ENCODE measurements around the gene MALRD1.
"Not testable (repeated sequence)": the region's sequence is repeated elsewhere in the genome, so short reads cannot be mapped to it uniquely, and the experiment has no call there.

MALRD1 gene

GRCh38 chr10:19767876-19768275 is 719.3 kb downstream of the MALRD1 start:
- Histone ChIP-seq H3K9me3 (ENCODE audit: low read length) (no peaks in the 10 kb centered on the region), H4K20me1 (ENCODE audit: insufficient read depth, low read length) (no peaks in the 10 kb centered on the region), H3K79me2 (ENCODE audit: insufficient read depth, low read length) (no peaks in the 10 kb centered on the region), H3F3A (ENCODE audit: insufficient read depth, low read length) (no peaks in the 10 kb centered on the region), H3K4me3 (ENCODE audit: low read depth, low read length, poor library complexity, severe bottlenecking) (no peak overlapping the region), H3K9me2 (ENCODE audit: low read depth, low read length) (no peaks in the 10 kb centered on the region), H3K4me1 (ENCODE audit: insufficient read depth, low read length, severe bottlenecking) (no peaks in the 10 kb centered on the region), H3K27ac (ENCODE audit: low read depth, low read length, poor library complexity, severe bottlenecking) (no peak overlapping the region), H2AFZ (ENCODE audit: low read length) (no peak overlapping the region), H3K4me2 (ENCODE audit: low read length) (no peak overlapping the region), H3K27me3 (ENCODE audit: insufficient read depth, low read length) (no peaks in the 10 kb centered on the region), H3K36me3 (ENCODE audit: insufficient read depth, low read length) (no peaks in the 10 kb centered on the region), H3K9ac (ENCODE audit: low read length) (no peak overlapping the region)
- TF ChIP-seq EZH2 (IDR thresholded peaks at IDR 0.05; ENCODE audit: borderline replicate concordance, low read length), result no peak
- TF ChIP-seq, protein P1, sequence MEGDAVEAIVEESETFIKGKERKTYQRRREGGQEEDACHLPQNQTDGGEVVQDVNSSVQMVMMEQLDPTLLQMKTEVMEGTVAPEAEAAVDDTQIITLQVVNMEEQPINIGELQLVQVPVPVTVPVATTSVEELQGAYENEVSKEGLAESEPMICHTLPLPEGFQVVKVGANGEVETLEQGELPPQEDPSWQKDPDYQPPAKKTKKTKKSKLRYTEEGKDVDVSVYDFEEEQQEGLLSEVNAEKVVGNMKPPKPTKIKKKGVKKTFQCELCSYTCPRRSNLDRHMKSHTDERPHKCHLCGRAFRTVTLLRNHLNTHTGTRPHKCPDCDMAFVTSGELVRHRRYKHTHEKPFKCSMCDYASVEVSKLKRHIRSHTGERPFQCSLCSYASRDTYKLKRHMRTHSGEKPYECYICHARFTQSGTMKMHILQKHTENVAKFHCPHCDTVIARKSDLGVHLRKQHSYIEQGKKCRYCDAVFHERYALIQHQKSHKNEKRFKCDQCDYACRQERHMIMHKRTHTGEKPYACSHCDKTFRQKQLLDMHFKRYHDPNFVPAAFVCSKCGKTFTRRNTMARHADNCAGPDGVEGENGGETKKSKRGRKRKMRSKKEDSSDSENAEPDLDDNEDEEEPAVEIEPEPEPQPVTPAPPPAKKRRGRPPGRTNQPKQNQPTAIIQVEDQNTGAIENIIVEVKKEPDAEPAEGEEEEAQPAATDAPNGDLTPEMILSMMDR (IDR thresholded peaks at IDR 0.05; ENCODE audit: low read length), result no peak

GRCh38 chr10:19769826-19770225 is 721.2 kb downstream of the MALRD1 start:
- not testable (repeated sequence) for H3K9ac ChIP-seq (ENCODE audit: low read length); H3K36me3 ChIP-seq (ENCODE audit: insufficient read depth, low read length)

DNA sequence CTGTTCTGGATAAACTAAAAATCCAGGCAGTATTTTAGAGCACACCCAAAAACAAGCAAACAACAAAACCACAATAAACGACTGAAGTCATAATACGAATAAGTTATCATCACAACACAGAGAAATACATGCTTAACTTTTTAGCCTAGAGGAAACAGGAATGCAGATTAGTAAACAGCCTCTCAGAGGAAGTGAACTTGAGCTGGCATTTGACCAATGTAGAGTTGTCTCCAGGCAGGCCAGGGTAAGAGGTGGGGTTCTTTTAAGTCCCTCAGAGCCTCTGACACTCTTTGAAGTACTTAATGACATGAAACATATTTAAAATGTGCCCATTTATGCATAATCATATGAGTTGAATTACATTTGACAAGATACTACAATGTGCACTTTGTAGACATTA is 724.4 kb downstream of the MALRD1 start:
- H3K27ac ChIP-seq (ENCODE audit: low read depth, low read length, poor library complexity, severe bottlenecking), result no peak overlapping the region
- no peak overlapping the region for H3K4me3 ChIP-seq (ENCODE audit: low read depth, low read length, poor library complexity, severe bottlenecking)
- no peaks in the 10 kb centered on the region for H3F3A ChIP-seq (ENCODE audit: insufficient read depth, low read length)
- H3K9ac ChIP-seq (ENCODE audit: low read length), result no peak overlapping the region
- no peak overlapping the region for H3K4me2 ChIP-seq (ENCODE audit: low read length)
- H3K9me2 ChIP-seq (ENCODE audit: low read depth, low read length), result no peaks in the 10 kb centered on the region
- no peaks in the 10 kb centered on the region for H3K36me3 ChIP-seq (ENCODE audit: insufficient read depth, low read length)
- TF ChIP-seq, protein P1 (IDR thresholded peaks at IDR 0.05; ENCODE audit: low read length), result no peak
- TF ChIP-seq EZH2 (IDR thresholded peaks at IDR 0.05; ENCODE audit: borderline replicate concordance, low read length), result no peak
- no peak overlapping the region for H2AFZ ChIP-seq (ENCODE audit: low read length)
- no peaks in the 10 kb centered on the region for H3K9me3 ChIP-seq (ENCODE audit: low read length)
- H4K20me1 ChIP-seq (ENCODE audit: insufficient read depth, low read length), result no peaks in the 10 kb centered on the region
- H3K4me1 ChIP-seq (ENCODE audit: insufficient read depth, low read length, severe bottlenecking), result no peaks in the 10 kb centered on the region
- no peaks in the 10 kb centered on the region for H3K79me2 ChIP-seq (ENCODE audit: insufficient read depth, low read length)
- no peaks in the 10 kb centered on the region for H3K27me3 ChIP-seq (ENCODE audit: insufficient read depth, low read length)

More at GRCh38 chr10:19769826-19770225, 721.2 kb downstream of the MALRD1 start:
- not testable (repeated sequence) for H3K27me3 ChIP-seq (ENCODE audit: insufficient read depth, low read length); H3K4me3 ChIP-seq (ENCODE audit: low read depth, low read length, poor library complexity, severe bottlenecking); H3F3A ChIP-seq (ENCODE audit: insufficient read depth, low read length); H3K27ac ChIP-seq (ENCODE audit: low read depth, low read length, poor library complexity, severe bottlenecking); H3K79me2 ChIP-seq (ENCODE audit: insufficient read depth, low read length); H3K9me2 ChIP-seq (ENCODE audit: low read depth, low read length); H4K20me1 ChIP-seq (ENCODE audit: insufficient read depth, low read length); H3K4me1 ChIP-seq (ENCODE audit: insufficient read depth, low read length, severe bottlenecking); H3K9me3 ChIP-seq (ENCODE audit: low read length); H3K4me2 ChIP-seq (ENCODE audit: low read length); H2AFZ ChIP-seq (ENCODE audit: low read length)

DNA sequence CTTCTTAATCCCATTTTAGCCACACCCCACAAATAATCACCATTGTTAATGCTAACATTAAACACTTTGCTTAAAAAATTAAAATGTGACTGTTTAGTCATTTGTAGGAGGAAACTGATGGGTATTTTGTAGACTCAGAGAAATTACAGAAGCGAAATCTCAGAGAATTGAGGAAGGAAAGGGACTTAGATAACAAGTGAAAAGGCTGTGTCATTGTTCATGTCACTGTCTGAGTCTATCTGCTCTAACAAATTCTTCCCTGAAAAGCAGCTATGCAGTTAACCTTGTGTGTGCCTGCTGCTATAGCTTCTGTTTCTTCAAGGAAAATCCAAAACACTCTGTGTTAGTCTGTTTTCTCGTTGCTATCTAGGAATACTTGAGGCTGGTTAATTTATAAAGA is 726.7 kb downstream of the MALRD1 start:
- Histone ChIP-seq H3K4me2 (ENCODE audit: low read length) (no peak overlapping the region), H4K20me1 (ENCODE audit: insufficient read depth, low read length) (no peaks in the 10 kb centered on the region), H2AFZ (ENCODE audit: low read length) (no peak overlapping the region), H3K79me2 (ENCODE audit: insufficient read depth, low read length) (no peaks in the 10 kb centered on the region), H3K9ac (ENCODE audit: low read length) (no peak overlapping the region), H3K36me3 (ENCODE audit: insufficient read depth, low read length) (no peaks in the 10 kb centered on the region), H3K27ac (ENCODE audit: low read depth, low read length, poor library complexity, severe bottlenecking) (no peak overlapping the region), H3K27me3 (ENCODE audit: insufficient read depth, low read length) (no peaks in the 10 kb centered on the region), H3F3A (ENCODE audit: insufficient read depth, low read length) (no peaks in the 10 kb centered on the region), H3K9me3 (ENCODE audit: low read length) (no peaks in the 10 kb centered on the region), H3K4me1 (ENCODE audit: insufficient read depth, low read length, severe bottlenecking) (no peaks in the 10 kb centered on the region), H3K9me2 (ENCODE audit: low read depth, low read length) (no peaks in the 10 kb centered on the region), H3K4me3 (ENCODE audit: low read depth, low read length, poor library complexity, severe bottlenecking) (no peak overlapping the region)
- no peak for TF ChIP-seq EZH2 (IDR thresholded peaks at IDR 0.05; ENCODE audit: borderline replicate concordance, low read length)
- TF ChIP-seq, protein P1 (IDR thresholded peaks at IDR 0.05; ENCODE audit: low read length), result no peak

All from OCI-LY1 (cell line).